NCI-H2196 treated with DMSO at 0.1 percent for 48 hours (cell line): ENCODE data around the gene NR2C2AP.
A peak's percentile ranks its signal among the peaks of the same experiment; 100 is the strongest.
"Not testable (repeated sequence)": the region's sequence is repeated elsewhere in the genome, so short reads cannot be mapped to it uniquely, and the experiment has no call there.

ENCODE experiments used
- DNase-seq: peaks from one replicate; lab custom pipeline; 2025; ENCODE audit not compliant: unreplicated experiment; lab: John Stamatoyannopoulos, UW

Gene NR2C2AP

GRCh38 chr19:19203012-19203856 lies at the start of gene NR2C2AP:
Gene NR2C2AP (minus strand): TSS chr19:19203414. CDS start chr19:19203060, 354 bp downstream.
- peak; percentile 87 for DNase-seq

DNA sequence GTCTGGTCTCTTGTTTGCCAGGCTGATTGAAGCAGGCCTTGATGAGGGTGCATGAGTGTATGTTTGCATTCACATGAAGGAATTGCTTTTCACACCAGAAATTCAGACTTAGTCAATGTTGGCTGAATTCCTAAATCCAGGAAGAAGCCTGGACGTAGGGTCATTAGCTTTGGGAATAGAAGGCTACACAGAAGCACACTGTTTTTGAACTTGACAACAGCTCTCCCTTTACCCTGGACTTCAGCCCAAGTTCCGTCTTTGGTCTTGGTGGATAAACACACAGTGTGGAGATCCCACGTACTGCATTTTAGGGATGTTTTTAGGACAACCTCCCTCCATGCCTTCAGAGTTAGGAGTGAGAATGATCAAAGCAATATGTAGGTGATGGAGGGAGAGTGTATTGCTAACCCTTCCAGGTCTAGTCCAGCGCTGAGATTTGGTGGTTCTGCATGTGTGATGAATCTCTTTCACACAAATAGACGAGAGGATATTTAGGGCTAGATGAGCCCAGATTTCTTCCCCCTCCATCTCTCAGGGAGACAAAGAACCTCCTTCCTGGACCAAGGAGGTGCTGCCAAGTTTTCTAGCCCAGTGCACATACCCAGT lies 47.1 kb upstream of the NR2C2AP start:
- no peak for DNase-seq

DNA sequence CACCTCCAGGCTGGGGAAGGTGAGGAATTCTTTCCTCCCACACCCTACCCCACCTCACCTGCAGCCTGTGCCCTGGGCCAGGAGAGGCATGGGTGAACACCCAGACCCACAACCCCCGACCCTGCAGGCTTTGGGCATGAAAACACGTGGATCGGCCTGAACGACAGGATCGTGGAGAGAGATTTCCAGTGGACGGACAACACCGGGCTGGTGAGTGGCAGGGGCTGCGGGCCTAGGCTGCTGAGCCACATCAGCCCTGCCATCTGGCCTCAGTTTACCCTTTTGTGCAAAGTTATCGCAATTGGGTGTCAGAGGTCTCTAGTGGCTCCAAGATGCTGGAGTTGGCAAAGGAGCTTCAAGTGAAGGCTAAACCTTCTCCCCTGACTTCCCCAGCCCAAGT lies 37.3 kb upstream of the NR2C2AP start:
- no peak for DNase-seq

GRCh38 chr19:19239675-19240074 lies 36.5 kb upstream of the NR2C2AP start:
- no peak for DNase-seq

GRCh38 chr19:19238126-19238894 lies 35.1 kb upstream of the NR2C2AP start:
- no peak for DNase-seq

- DNase-seq = no peak
Observed at GRCh38 chr19:19236173-19236572, 33.0 kb upstream of the NR2C2AP start.

DNA sequence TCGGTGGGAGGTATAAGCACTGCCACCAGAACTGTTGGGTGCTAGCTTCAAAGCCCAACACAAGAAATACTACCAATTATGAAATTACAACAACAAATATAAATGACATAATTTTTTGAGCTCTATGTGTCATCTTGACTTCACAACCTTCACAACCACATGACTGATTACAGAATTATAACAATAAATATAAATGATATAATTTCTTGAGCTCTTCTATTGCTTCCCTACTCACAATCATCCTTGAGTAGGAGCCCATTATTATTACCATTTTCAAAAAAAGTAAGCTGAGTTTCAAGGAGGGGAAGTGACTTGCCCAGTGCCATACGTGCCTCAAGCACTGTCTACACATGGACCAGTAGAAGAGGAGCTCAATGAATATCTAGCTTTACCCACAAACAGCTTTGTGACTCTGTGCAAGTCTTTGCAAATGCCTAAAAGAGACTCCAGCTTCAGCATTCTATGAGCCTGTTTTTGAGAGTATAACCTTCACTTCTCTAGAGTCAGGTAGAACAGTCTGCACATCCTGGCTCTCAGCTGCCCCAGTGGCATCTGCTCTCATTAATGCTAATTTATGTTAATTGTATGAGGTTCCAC lies 31.1 kb upstream of the NR2C2AP start:
- DNase-seq = no peak

DNA sequence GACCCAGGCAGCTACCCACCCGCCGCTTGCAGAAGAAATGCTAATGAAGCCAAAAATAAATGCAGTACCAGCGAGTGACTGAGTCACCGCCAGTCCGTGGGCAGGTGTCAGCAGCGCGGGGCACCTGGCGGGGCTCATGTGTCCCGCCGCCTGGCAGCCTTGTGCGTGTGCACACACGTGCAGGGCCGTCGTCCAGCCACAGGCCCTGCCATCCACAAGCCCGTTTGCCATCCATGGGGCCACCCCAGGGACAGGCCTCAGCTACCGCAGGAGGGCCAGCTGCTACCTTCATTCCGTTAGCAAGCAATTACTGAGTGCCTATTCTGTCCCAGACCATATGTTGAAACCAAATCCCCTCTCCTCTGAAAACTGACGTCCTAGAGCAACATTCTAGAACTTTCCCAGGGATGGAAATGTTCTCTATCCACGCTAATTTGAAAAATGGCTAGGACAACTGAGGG lies 29.1 kb upstream of the NR2C2AP start:
- DNase-seq = no peak

DNA sequence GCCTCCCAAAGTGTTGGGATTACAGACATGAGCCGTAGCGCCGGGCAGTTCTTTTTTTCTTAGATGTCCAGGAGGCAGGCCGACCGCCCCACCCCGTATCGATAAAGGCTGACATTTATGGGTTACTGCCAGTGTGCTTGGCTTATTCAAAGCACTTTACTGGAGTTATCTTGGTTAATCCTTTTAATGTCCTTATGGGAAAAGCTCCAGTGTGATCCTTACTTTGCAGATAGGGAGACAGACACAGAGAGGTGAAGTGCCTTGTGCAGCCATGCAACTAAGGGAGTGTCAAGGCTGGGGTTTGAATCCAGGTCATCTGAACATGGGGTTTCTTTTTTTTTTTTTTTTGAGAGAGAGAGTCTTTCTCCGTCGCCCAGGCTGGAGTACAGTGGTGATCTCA lies 27.8 kb upstream of the NR2C2AP start:
- DNase-seq = no peak

DNA sequence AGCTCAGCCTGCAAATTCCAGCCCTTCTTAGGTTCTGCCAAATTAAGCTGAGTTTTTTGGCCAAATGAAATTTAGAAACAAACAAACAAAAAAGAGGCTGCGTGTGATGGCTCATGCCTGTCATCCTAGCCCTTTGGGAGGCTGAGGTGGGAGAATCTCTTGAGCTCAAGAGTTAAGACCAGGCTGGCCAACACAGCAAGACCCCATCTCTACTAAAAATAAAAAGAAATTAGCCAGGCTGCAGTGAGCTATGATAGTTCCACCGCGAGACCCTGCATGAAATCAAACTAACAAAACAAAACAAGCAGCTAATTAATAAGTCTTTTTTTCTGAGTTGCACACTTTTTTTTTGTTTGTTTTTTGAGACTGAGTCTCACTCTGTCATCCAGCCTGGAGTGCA lies 26.5 kb upstream of the NR2C2AP start:
- no peak for DNase-seq

- DNase-seq = no peak
Observed at GRCh38 chr19:19227217-19227616, 24.0 kb upstream of the NR2C2AP start.

DNA sequence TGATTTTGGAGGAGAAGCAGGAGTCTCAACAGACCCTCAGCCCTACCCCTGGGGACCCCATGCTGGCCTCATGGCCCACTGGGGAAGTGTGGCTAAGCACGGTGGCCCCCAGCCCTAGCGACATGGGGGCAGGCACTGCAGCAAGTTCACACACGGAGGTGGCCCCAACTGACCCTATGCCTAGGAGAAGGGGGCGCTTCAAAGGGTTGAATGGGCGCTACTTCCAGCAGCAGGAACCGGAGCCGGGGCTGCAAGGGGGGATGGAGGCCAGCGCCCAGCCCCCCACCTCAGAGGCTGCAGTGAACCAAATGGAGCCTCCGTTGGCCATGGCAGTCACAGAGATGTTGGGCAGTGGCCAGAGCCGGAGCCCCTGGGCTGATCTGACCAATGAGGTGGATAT lies 23.4 kb upstream of the NR2C2AP start:
- no peak for DNase-seq

- no peak for DNase-seq
Observed at GRCh38 chr19:19226204-19226603, 23.0 kb upstream of the NR2C2AP start.

GRCh38 chr19:19224852-19225494 lies 21.8 kb upstream of the NR2C2AP start:
- peak; percentile 85 for DNase-seq

- DNase-seq = no peak
Observed at GRCh38 chr19:19224150-19224851, 21.1 kb upstream of the NR2C2AP start.

DNA sequence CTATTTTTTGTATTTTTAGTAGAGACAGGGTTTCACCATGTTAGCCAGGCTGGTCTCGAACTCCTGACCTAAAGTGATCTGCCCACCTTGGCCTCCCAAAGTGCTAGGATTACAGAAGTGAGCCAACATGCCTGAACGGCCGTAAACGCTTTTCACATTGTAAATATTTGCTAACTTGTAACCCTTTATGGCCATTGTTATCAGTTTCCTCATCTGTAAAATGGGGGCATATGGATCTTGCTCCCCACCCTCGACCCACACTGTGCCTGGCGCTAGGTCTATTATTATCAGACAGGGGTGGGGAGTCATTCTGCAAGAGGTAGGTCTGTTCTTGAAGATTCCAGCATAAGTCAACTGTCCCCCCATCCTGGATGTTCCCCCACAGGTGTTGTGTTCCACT lies 20.4 kb upstream of the NR2C2AP start:
- no peak for DNase-seq

- DNase-seq = no peak
Observed at GRCh38 chr19:19223060-19223459, 19.8 kb upstream of the NR2C2AP start.

DNA sequence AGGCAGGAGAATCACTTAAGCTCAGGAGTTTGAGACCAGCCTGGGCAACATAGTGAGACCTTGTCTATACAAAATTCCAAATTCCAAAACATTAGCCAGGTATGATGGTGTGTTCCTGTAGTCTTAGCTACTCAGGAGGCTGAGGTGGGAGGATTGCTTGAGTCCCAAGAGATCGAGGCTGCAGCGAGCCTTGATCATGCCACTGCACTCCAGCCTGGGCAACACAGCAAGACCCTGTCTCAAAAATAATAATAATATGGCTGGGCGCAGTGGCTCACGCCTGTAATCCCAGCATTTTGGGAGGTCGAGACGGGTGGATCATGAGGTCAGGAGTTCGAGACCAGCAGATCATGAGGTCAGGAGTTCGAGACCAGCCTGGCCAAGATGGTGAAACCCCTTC lies 17.8 kb upstream of the NR2C2AP start:
- not testable (repeated sequence) for DNase-seq

DNA sequence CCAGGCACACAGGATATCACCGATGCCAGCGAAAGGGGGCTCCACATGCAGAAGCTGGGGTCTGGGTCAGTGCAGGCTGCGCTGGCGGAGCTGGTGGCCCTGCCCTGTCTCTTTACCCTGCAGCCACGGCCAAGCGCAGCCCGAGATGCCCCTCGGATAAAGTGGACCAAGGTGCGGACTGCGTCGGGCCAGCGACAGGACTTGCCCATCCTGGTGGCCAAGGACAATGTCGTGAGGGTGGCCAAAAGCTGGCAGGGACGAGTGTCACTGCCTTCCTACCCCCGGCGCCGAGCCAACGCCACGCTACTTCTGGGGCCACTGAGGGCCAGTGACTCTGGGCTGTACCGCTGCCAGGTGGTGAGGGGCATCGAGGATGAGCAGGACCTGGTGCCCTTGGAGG lies 15.7 kb upstream of the NR2C2AP start:
- DNase-seq = no peak

DNA sequence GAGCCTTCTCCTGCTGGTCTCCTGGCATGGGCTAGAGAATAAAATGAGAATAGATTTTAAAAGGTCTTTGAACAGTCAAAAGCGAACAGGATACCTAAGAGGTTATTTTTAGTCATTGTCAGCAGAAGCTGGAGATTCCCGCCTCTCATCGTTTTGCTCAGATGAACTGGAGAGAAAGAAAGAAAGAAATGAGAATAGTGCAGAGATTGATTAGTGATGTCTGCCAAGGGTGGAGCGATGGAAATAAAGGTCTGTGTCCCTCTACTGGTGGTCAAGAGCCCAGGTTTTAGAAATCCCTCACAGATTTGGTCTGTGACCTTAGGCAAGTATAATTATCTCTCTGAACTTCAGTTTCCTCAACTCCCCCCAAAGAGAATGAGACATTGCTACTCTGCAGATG lies 13.9 kb upstream of the NR2C2AP start:
- peak; percentile 12 for DNase-seq
